CD14-positive monocyte (primary cell): Measurements from ENCODE around the gene PILRA. TPM values are rescaled to one million over a fixed set of nuclear protein-coding genes. Genes with fewer than 3 reads are reported as not detected.

Source experiments
- DNase-seq, 3 donors: peaks; one replicate each; pipeline ENCODE4 v3.0.0-alpha.2; 2011 to 2022
- H2AFZ ChIP-seq: 2 replicates; pipeline ENCODE4 v1.6.0; 2012; ENCODE audit warnings: mild to moderate bottlenecking, low read depth, low read length, inconsistent platforms; ENCODE audit not compliant: insufficient read depth, poor library complexity, severe bottlenecking
- H3K27ac ChIP-seq, 2 donors: 1 replicate in 1 of 2; 2 replicates in 1 of 2; pipeline ENCODE4 v1.5.1; 2012 to 2013; ENCODE audit warnings: low read length in 2 of 2, control low read depth in 1 of 2, inconsistent platforms in 1 of 2, low read depth in 1 of 2, mild to moderate bottlenecking in 1 of 2
- H3K27me3 ChIP-seq, 2 donors: one replicate each; pipeline versions ENCODE4 v1.6.0 to v1.6.1; 2011 to 2013; ENCODE audit warnings: low read length in 2 of 2; ENCODE audit not compliant: control insufficient read depth in 2 of 2, insufficient read depth in 2 of 2
- H3K36me3 ChIP-seq, 2 donors: replicated peaks in 1 of 2; 1 replicate in 1 of 2; 2 replicates in 1 of 2; pipeline versions ENCODE4 v1.5.1 to v1.6.1; 2012 to 2013; ENCODE audit warnings: low read length in 2 of 2, control low read depth in 1 of 2, inconsistent platforms in 1 of 2, mild to moderate bottlenecking in 1 of 2; ENCODE audit not compliant: insufficient read depth in 2 of 2, control insufficient read depth in 1 of 2
- H3K4me1 ChIP-seq, 2 donors: 1 replicate in 1 of 2; 2 replicates in 1 of 2; pipeline versions ENCODE4 v1.5.1 to v1.6.1; 2012 to 2013; ENCODE audit warnings: low read length in 2 of 2, control low read depth in 1 of 2, inconsistent platforms in 1 of 2, mild to moderate bottlenecking in 1 of 2, moderate library complexity in 1 of 2; ENCODE audit not compliant: insufficient read depth in 2 of 2, control insufficient read depth in 1 of 2
- H3K4me2 ChIP-seq: replicated peaks from 2 replicates; pipeline ENCODE3; 2012; ENCODE audit warnings: low read length, moderate library complexity, mild to moderate bottlenecking; ENCODE audit not compliant: poor library complexity, severe bottlenecking; ENCODE audit errors: extremely low read depth
- H3K4me3 ChIP-seq, 3 experiments: fragments of 200-600 bp in 1 of 3; sonication (generic) in 1 of 3; replicated peaks in 1 of 3; 1 replicate in 2 of 3; 2 replicates in 1 of 3; pipeline ENCODE4 v1.5.1; 2011 to 2013; ENCODE audit warnings: low read length in 3 of 3, mild to moderate bottlenecking in 3 of 3, control low read depth in 2 of 3, low read depth in 2 of 3, inconsistent platforms in 1 of 3, moderate library complexity in 1 of 3
- H3K79me2 ChIP-seq: 2 replicates; pipeline ENCODE4 v1.6.0; 2012; ENCODE audit warnings: mild to moderate bottlenecking, control low read depth, inconsistent platforms, low read length, moderate library complexity; ENCODE audit not compliant: insufficient read depth
- H3K9ac ChIP-seq: 2 replicates; pipeline ENCODE4 v1.6.0; 2017; ENCODE audit warnings: low read length, mild to moderate bottlenecking; ENCODE audit not compliant: insufficient read depth, poor library complexity, severe bottlenecking
- H3K9me3 ChIP-seq, 2 donors: replicated peaks in 1 of 2; 1 replicate in 1 of 2; 2 replicates in 1 of 2; pipeline versions ENCODE4 v1.5.1 to v1.6.1; 2012 to 2013; ENCODE audit warnings: low read length in 2 of 2, control low read depth in 1 of 2; ENCODE audit not compliant: control insufficient read depth in 1 of 2, insufficient read depth in 1 of 2
- H4K20me1 ChIP-seq: 2 replicates; pipeline ENCODE4 v1.6.0; 2012; ENCODE audit warnings: mild to moderate bottlenecking, low read length, control low read depth, moderate library complexity; ENCODE audit not compliant: insufficient read depth
- H3K27ac Mint-ChIP-seq, 7 donors: one replicate each; pipeline ENCODE4 v1.8.0; 2020; ENCODE audit warnings: mild to moderate bottlenecking in 7 of 7, mixed read lengths in 7 of 7, moderate library complexity in 6 of 7, inconsistent platforms in 2 of 7
- H3K27me3 Mint-ChIP-seq, 3 donors: one replicate each; pipeline ENCODE4 v1.8.0; 2021 to 2022; ENCODE audit warnings: low read depth in 3 of 3, mild to moderate bottlenecking in 3 of 3, mixed read lengths in 3 of 3, moderate library complexity in 3 of 3, inconsistent platforms in 1 of 3
- H3K36me3 Mint-ChIP-seq, 2 donors: one replicate each; pipeline ENCODE4 v1.8.0; 2020; ENCODE audit warnings: mixed read lengths in 2 of 2, inconsistent platforms in 1 of 2, mild to moderate bottlenecking in 1 of 2
- H3K4me1 Mint-ChIP-seq: one replicate; pipeline ENCODE4 v1.8.0; 2020; ENCODE audit warnings: mild to moderate bottlenecking, mixed read lengths
- H3K4me3 Mint-ChIP-seq, 2 donors: one replicate each; pipeline ENCODE4 v1.8.0; 2020; ENCODE audit warnings: mild to moderate bottlenecking in 2 of 2, mixed read lengths in 2 of 2, moderate library complexity in 1 of 2
- H3K9me3 Mint-ChIP-seq, 7 donors: one replicate each; pipeline ENCODE4 v1.8.0; 2020 to 2022; ENCODE audit warnings: mixed read lengths in 7 of 7, mild to moderate bottlenecking in 6 of 7, moderate library complexity in 6 of 7, inconsistent platforms in 2 of 7
- CTCF ChIP-seq: fragments of 200-600 bp; IDR thresholded peaks from one replicate; pipeline ENCODE4 v1.8.0; 2022; ENCODE audit warnings: antibody characterized with exemption, mild to moderate bottlenecking
- WGBS: methylation state at CpG from one replicate; pipeline ENCODE4 v1.1.5; 2013; ENCODE audit warnings: missing lambda C conversion rate; ENCODE audit not compliant: insufficient coverage; 5-methylcytosine and 5-hydroxymethylcytosine counted together
- intact Hi-C, 2 donors: fragments of 100-400 bp; cut with micrococcal nuclease; formaldehyde crosslinking; loops; one replicate each; pipeline versions ENCODE4 v1.15.0 to v1.15.1; 2023
- polyA plus RNA-seq, 3 donors: library from polyadenylated mRNA; depleted of rRNA in 1 of 3; unstranded in 2 of 3; stranded (reverse) in 1 of 3; fragments of 300-500 nt in 2 of 3; fragments of >200 nt in 1 of 3; fragmentation: Illumina TruSeq in 2 of 3; gene quantifications; 1 replicate in 2 of 3; 2 replicates in 1 of 3; pipeline ENCODE4 v1.2.3, GENCODE V29; 2012 to 2021

PILRA gene
- polyA plus RNA-seq, 3 donors: 316 to 491 (median 364) TPM

GRCh38 chr7:100393233-100393905 lies 20.1 kb downstream of the PILRA start:
- Histone ChIP-seq H2AFZ (no peak overlapping the region), H3K9me3 (peaks cover 0 to 3% of the 10 kb centered on the region in 2 donors), H4K20me1 (peaks cover 63% of the 10 kb centered on the region), H3K9ac (no peak overlapping the region), H3K27me3 (no peaks in the 10 kb centered on the region), H3K4me2 (peak overlapping the region; percentile 29), H3K79me2 (peaks cover 68% of the 10 kb centered on the region), H3K36me3 (peaks cover 28 to 70% of the 10 kb centered on the region in 2 donors), H3K4me3 (peak overlapping the region in 1 of 3 experiments; percentile 9), H3K27ac (peak overlapping the region; percentile 46 to 60), H3K4me1 (peaks cover 55 to 73% of the 10 kb centered on the region in 2 donors)
- H3K9me3 Mint-ChIP-seq: no peaks in the 10 kb centered on the region
- 0% methylated on average over 1 of the region's 4 CpGs for WGBS
- H3K27ac Mint-ChIP-seq: peak overlapping the region; percentile 73 to 89 (median 82)
- peaks cover 0 to 3% (median 3%) of the 10 kb centered on the region in 3 donors for H3K27me3 Mint-ChIP-seq
- H3K36me3 Mint-ChIP-seq: peaks cover 50 to 65% of the 10 kb centered on the region in 2 donors
- H3K4me1 Mint-ChIP-seq: peaks cover 69% of the 10 kb centered on the region
- intact Hi-C loops: no loop called here
- H3K4me3 Mint-ChIP-seq: no peak overlapping the region
- no peak for TF ChIP-seq CTCF
- DNase-seq: peak in 1 of 3 donors; percentile 20

GRCh38 chr7:100394077-100394476 lies 20.8 kb downstream of the PILRA start:
- H3K4me1 Mint-ChIP-seq: peaks cover 76% of the 10 kb centered on the region
- H3K27ac ChIP-seq: peak overlapping the region; percentile 46 to 60

More at GRCh38 chr7:100394077-100394476, 20.8 kb downstream of the PILRA start:
- H3K36me3 Mint-ChIP-seq: peaks cover 57 to 65% of the 10 kb centered on the region in 2 donors
- peaks cover 0 to 3% of the 10 kb centered on the region in 2 donors for H3K9me3 ChIP-seq
- intact Hi-C loops: loop anchor here in 1 of 2 donors (2.0 kb wide), 1 partner anchor 13 kb away; no protein-coding TSS in a partner anchor
- no peak for DNase-seq
- H4K20me1 ChIP-seq: peaks cover 60% of the 10 kb centered on the region
- no peaks in the 10 kb centered on the region for H3K9me3 Mint-ChIP-seq
- H3K4me1 ChIP-seq: peaks cover 60 to 79% of the 10 kb centered on the region in 2 donors
- H3K4me3 Mint-ChIP-seq: no peak overlapping the region
- H3K27ac Mint-ChIP-seq: peak overlapping the region; percentile 36 to 89 (median 82)
- no peak for TF ChIP-seq CTCF
- no CpG with 5 or more reads among the region's 2 CpGs for whole genome bisulfite sequencing
- H3K9ac ChIP-seq: no peak overlapping the region
- no peak overlapping the region for H3K4me3 ChIP-seq
- no peaks in the 10 kb centered on the region for H3K27me3 ChIP-seq
- H3K36me3 ChIP-seq: peaks cover 33 to 70% of the 10 kb centered on the region in 2 donors
- peaks cover 61% of the 10 kb centered on the region for H3K79me2 ChIP-seq
- H3K27me3 Mint-ChIP-seq: peaks cover 0 to 5% (median 3%) of the 10 kb centered on the region in 3 donors
- H2AFZ ChIP-seq: no peak overlapping the region
- peak overlapping the region; percentile 29 for H3K4me2 ChIP-seq
